H9 (cell line): Measurements from ENCODE around the gene FBXO38. TPM values are rescaled to one million over a fixed set of nuclear protein-coding genes. Genes with fewer than 3 reads are reported as not detected.

Experiments used
- DNase-seq: peaks from one replicate; pipeline ENCODE4 v3.0.0-alpha.2; 2017
- H2AFZ ChIP-seq: one replicate; pipeline ENCODE4 v1.6.1; 2013; ENCODE audit warnings: mild to moderate bottlenecking, low read length, control low read depth, moderate library complexity
- H2AK5ac ChIP-seq: 2 replicates; pipeline ENCODE4 v1.6.1; 2013; ENCODE audit warnings: low read length, control low read depth, mixed read lengths; ENCODE audit not compliant: insufficient read length
- H2BK120ac ChIP-seq: one replicate; pipeline ENCODE4 v1.6.1; 2013; ENCODE audit warnings: low read depth, mild to moderate bottlenecking, low read length, control low read depth, inconsistent platforms; ENCODE audit not compliant: poor library complexity, severe bottlenecking
- H2BK12ac ChIP-seq: 2 replicates; pipeline ENCODE4 v1.6.1; 2013; ENCODE audit warnings: low read length, control low read depth, mixed read lengths, low read depth; ENCODE audit not compliant: insufficient read length
- H2BK15ac ChIP-seq: 2 replicates; pipeline ENCODE4 v1.6.1; 2013; ENCODE audit warnings: low read depth, low read length, control low read depth
- H2BK20ac ChIP-seq: one replicate; pipeline ENCODE4 v1.6.1; 2013; ENCODE audit warnings: low read depth, mild to moderate bottlenecking, low read length, control low read depth, inconsistent platforms; ENCODE audit not compliant: poor library complexity, severe bottlenecking
- H2BK5ac ChIP-seq: 2 replicates; pipeline ENCODE4 v1.6.1; 2013; ENCODE audit warnings: low read length, control low read depth, mixed read lengths; ENCODE audit not compliant: insufficient read length
- H3K14ac ChIP-seq: 2 replicates; pipeline ENCODE4 v1.6.1; 2013; ENCODE audit warnings: low read length, control low read depth; ENCODE audit not compliant: insufficient read depth
- H3K18ac ChIP-seq: 2 replicates; pipeline ENCODE4 v1.6.1; 2013; ENCODE audit warnings: low read depth, mild to moderate bottlenecking, mixed read lengths, low read length, control low read depth; ENCODE audit not compliant: insufficient read length
- H3K23ac ChIP-seq: 2 replicates; pipeline ENCODE4 v1.6.1; 2013; ENCODE audit warnings: low read length, control low read depth, mixed read lengths, low read depth; ENCODE audit not compliant: insufficient read length
- H3K23me2 ChIP-seq: 2 replicates; pipeline ENCODE4 v1.6.1; 2013; ENCODE audit warnings: low read depth, mild to moderate bottlenecking, mixed read lengths, low read length, control low read depth; ENCODE audit not compliant: insufficient read length, poor library complexity, severe bottlenecking
- H3K27ac ChIP-seq: 2 replicates; pipeline ENCODE4 v1.5.1; 2013; ENCODE audit warnings: low read length, control low read depth, mixed read lengths, low read depth; ENCODE audit not compliant: insufficient read length
- H3K27me3 ChIP-seq: 2 replicates; pipeline ENCODE4 v1.6.1; 2013; ENCODE audit warnings: low read length, control low read depth, inconsistent platforms; ENCODE audit not compliant: insufficient read depth
- H3K4ac ChIP-seq: 2 replicates; pipeline ENCODE4 v1.6.1; 2013; ENCODE audit warnings: low read depth, mild to moderate bottlenecking, control low read depth, inconsistent platforms, low read length, moderate library complexity
- H3K4me1 ChIP-seq: 2 replicates; pipeline ENCODE4 v1.6.1; 2013; ENCODE audit warnings: low read length, control low read depth, inconsistent platforms; ENCODE audit not compliant: insufficient read depth
- H3K4me2 ChIP-seq: 2 replicates; pipeline ENCODE4 v1.6.1; 2013; ENCODE audit warnings: low read length, control low read depth, mixed read lengths; ENCODE audit not compliant: insufficient read length, insufficient read depth
- H3K56ac ChIP-seq: 2 replicates; pipeline ENCODE4 v1.6.1; 2013; ENCODE audit warnings: low read depth, mild to moderate bottlenecking, mixed read lengths, low read length, control low read depth; ENCODE audit not compliant: insufficient read length
- H3K79me1 ChIP-seq: 2 replicates; pipeline ENCODE4 v1.6.1; 2013; ENCODE audit warnings: low read depth, mild to moderate bottlenecking, moderate library complexity, low read length, control low read depth, inconsistent platforms; ENCODE audit not compliant: insufficient read depth, poor library complexity, severe bottlenecking
- H3K79me2 ChIP-seq: 2 replicates; pipeline ENCODE4 v1.6.1; 2013; ENCODE audit warnings: low read length, control low read depth, inconsistent platforms; ENCODE audit not compliant: insufficient read depth
- H3K9ac ChIP-seq: 2 replicates; pipeline ENCODE4 v1.6.1; 2013; ENCODE audit warnings: low read length, control low read depth, mixed read lengths; ENCODE audit not compliant: insufficient read length; ENCODE audit errors: extremely low read depth
- H3K9me3 ChIP-seq: one replicate; pipeline ENCODE4 v1.6.1; 2013; ENCODE audit warnings: low read depth, low read length, inconsistent platforms; ENCODE audit not compliant: control insufficient read depth
- H3T11ph ChIP-seq: one replicate; pipeline ENCODE4 v1.6.1; 2013; ENCODE audit warnings: mild to moderate bottlenecking, low read length, control low read depth, inconsistent platforms
- H4K20me1 ChIP-seq: one replicate; pipeline ENCODE4 v1.6.1; 2013; ENCODE audit not compliant: control insufficient read depth, insufficient read length, insufficient read depth
- H4K5ac ChIP-seq: 2 replicates; pipeline ENCODE4 v1.6.1; 2013; ENCODE audit warnings: low read depth, mild to moderate bottlenecking, mixed read lengths, low read length, control low read depth; ENCODE audit not compliant: insufficient read length
- H4K8ac ChIP-seq: replicated peaks from 2 replicates; pipeline ENCODE4 v1.6.1; 2013; ENCODE audit warnings: low read length, control low read depth, mixed read lengths, low read depth; ENCODE audit not compliant: insufficient read length
- H4K91ac ChIP-seq: 2 replicates; pipeline ENCODE4 v1.6.1; 2013; ENCODE audit warnings: low read depth, mild to moderate bottlenecking, moderate library complexity, mixed read lengths, low read length, control low read depth; ENCODE audit not compliant: insufficient read length
- H3K27ac Mint-ChIP-seq, 3 experiments: 2 replicates in 2 of 3; 3 replicates in 1 of 3; pipeline ENCODE4 v1.8.0; 2020 to 2021; ENCODE audit warnings: mixed read lengths in 3 of 3, mild to moderate bottlenecking in 1 of 3, moderate library complexity in 1 of 3
- H3K27me3 Mint-ChIP-seq: 2 replicates; pipeline ENCODE4 v1.8.0; 2021; ENCODE audit warnings: low read depth, mild to moderate bottlenecking, moderate library complexity, mixed read lengths
- H3K36me3 Mint-ChIP-seq, 3 experiments: 2 replicates in 2 of 3; 3 replicates in 1 of 3; pipeline ENCODE4 v1.8.0; 2020 to 2021; ENCODE audit warnings: low read depth in 3 of 3, mixed read lengths in 3 of 3; ENCODE audit not compliant: insufficient read depth in 1 of 3
- H3K4me1 Mint-ChIP-seq, 2 experiments: 2 replicates each; pipeline ENCODE4 v1.8.0; 2020; ENCODE audit warnings: mixed read lengths in 2 of 2
- H3K4me3 Mint-ChIP-seq, 2 experiments: 2 replicates in 1 of 2; 3 replicates in 1 of 2; pipeline ENCODE4 v1.8.0; 2020 to 2021; ENCODE audit warnings: mild to moderate bottlenecking in 2 of 2, mixed read lengths in 2 of 2, moderate library complexity in 1 of 2
- H3K9me3 Mint-ChIP-seq, 2 experiments: 2 replicates in 1 of 2; 3 replicates in 1 of 2; pipeline ENCODE4 v1.8.0; 2020; ENCODE audit warnings: mild to moderate bottlenecking in 2 of 2, mixed read lengths in 2 of 2, moderate library complexity in 1 of 2
- CTCF ChIP-seq: fragments of 200-600 bp; sonication (generic); conservative IDR thresholded peaks from 3 replicates; pipeline ENCODE4 v1.8.0; 2021; ENCODE audit warnings: antibody characterized with exemption, mild to moderate bottlenecking
- WGBS: extraction: QIAGEN DNeasy Blood & Tissue Kit; methylation state at CpG from one replicate; pipeline ENCODE4 v1.1.7; 2013; ENCODE audit warnings: missing lambda C conversion rate, low lambda C conversion rate, mixed read lengths; ENCODE audit not compliant: insufficient read length; ENCODE audit errors: extremely low coverage; 5-methylcytosine and 5-hydroxymethylcytosine counted together
- total RNA-seq: library from RNA; stranded (reverse); gene quantifications from 2 replicates; pipeline ENCODE4 v1.2.1, GENCODE V29; 2021

Gene FBXO38
- total RNA-seq, 1 experiment from 2014 or later, result 34.6 TPM

GRCh38 chr5:148471379-148471778 is 87.6 kb downstream of the FBXO38 start:
- no peak overlapping the region for H3K56ac ChIP-seq
- H3K4me1 ChIP-seq, result no peaks in the 10 kb centered on the region
- no peaks in the 10 kb centered on the region for H3K9me3 ChIP-seq
- H2AK5ac ChIP-seq, result no peak overlapping the region
- Mint-ChIP-seq H3K27me3 (peaks cover 4% of the 10 kb centered on the region), H3K27ac (no peak overlapping the region), H3K4me1 (peaks cover 0 to 3% of the 10 kb centered on the region in 2 experiments; a peak in 2 of 4 replicates), H3K4me3 (no peak overlapping the region), H3K36me3 (no peaks in the 10 kb centered on the region), H3K9me3 (peaks cover 0 to 2% of the 10 kb centered on the region in 2 experiments; a peak in 1 of 5 replicates)
- no peak overlapping the region for H3K9ac ChIP-seq
- no peak overlapping the region for H3K4ac ChIP-seq
- H3K23me2 ChIP-seq, result no peaks in the 10 kb centered on the region
- H4K5ac ChIP-seq, result no peak overlapping the region
- WGBS, result no CpG with 5 or more reads among the region's 2 CpGs
- TF ChIP-seq CTCF, result no peak
- no peak overlapping the region for H4K8ac ChIP-seq
- H3T11ph ChIP-seq, result no peak overlapping the region
- H3K27me3 ChIP-seq, result no peaks in the 10 kb centered on the region; the same call in 1 of the 2 replicates
- no peak overlapping the region for H3K14ac ChIP-seq
- no peaks in the 10 kb centered on the region for H3K79me1 ChIP-seq
- no peak overlapping the region for H2BK5ac ChIP-seq
- H3K27ac ChIP-seq, result no peak overlapping the region
- no peak overlapping the region for H3K4me2 ChIP-seq
- no peak overlapping the region for H3K18ac ChIP-seq
- no peak overlapping the region for H2BK15ac ChIP-seq
- no peak overlapping the region for H4K91ac ChIP-seq
- H4K20me1 ChIP-seq, result no peaks in the 10 kb centered on the region
- no peak overlapping the region for H2BK12ac ChIP-seq
- H2AFZ ChIP-seq, result no peak overlapping the region
- H3K23ac ChIP-seq, result no peak overlapping the region
- no peak for DNase-seq
- H2BK20ac ChIP-seq, result no peak overlapping the region
- no peaks in the 10 kb centered on the region for H3K79me2 ChIP-seq
- no peak overlapping the region for H2BK120ac ChIP-seq
